SK-N-SH (cell line): ENCODE data around the gene UQCRC1. TPM values are rescaled to one million over a fixed set of nuclear protein-coding genes. Genes with fewer than 3 reads are reported as not detected.

Source experiments
- CTCF ChIA-PET: fragments of 300-600, 350-600 bp; formaldehyde crosslinking; extraction: SDS; loops from one replicate; lab custom pipeline; 2021; lab: Yijun Ruan, JAX
- POLR2A ChIA-PET: fragments of 350-600 bp; sonication (Branson Sonifier 250); formaldehyde crosslinking; extraction: SDS; loops from one replicate; lab custom pipeline; 2020; ENCODE audit warnings: antibody characterized with exemption, inconsistent platforms; lab: Yijun Ruan, JAX
- DNase-seq: peaks from one replicate; pipeline ENCODE4 v3.0.0; 2012
- H2AFZ ChIP-seq: fragments of 200-600 bp; sonication (generic); 2 replicates; pipeline ENCODE4 v1.8.1; 2016; ENCODE audit warnings: antibody characterized with exemption, mild to moderate bottlenecking, low read depth
- H3F3A ChIP-seq: fragments of 200-600 bp; sonication (generic); replicated peaks from 2 replicates; pipeline ENCODE3; 2016; ENCODE audit warnings: antibody characterized with exemption, mild to moderate bottlenecking; ENCODE audit not compliant: insufficient read depth
- H3K27ac ChIP-seq, 2 experiments: fragments of 200-500 bp in 1 of 2; fragments of 200-600 bp in 1 of 2; sonication (Bioruptor generic) in 1 of 2; sonication (generic), shearing (Covaris generic) in 1 of 2; 2 replicates each; pipeline versions ENCODE4 v1.5.1 to v1.6.1; 2014 to 2016; ENCODE audit warnings: low read depth in 2 of 2, inconsistent platforms in 1 of 2, low read length in 1 of 2, mild to moderate bottlenecking in 1 of 2, mixed read lengths in 1 of 2
- H3K27me3 ChIP-seq: fragments of 200-600 bp; sonication (generic), shearing (Covaris generic); 2 replicates; pipeline ENCODE4 v1.6.1; 2016; ENCODE audit warnings: mixed run types; ENCODE audit not compliant: insufficient read depth
- H3K36me3 ChIP-seq, 2 experiments: fragments of 200-500 bp in 1 of 2; fragments of 200-600 bp in 1 of 2; sonication (Bioruptor generic) in 1 of 2; sonication (generic) in 1 of 2; replicated peaks in 1 of 2; 2 replicates each; pipeline versions ENCODE3 to v1.5.1; 2014 to 2016; ENCODE audit warnings: low read length in 1 of 2, mild to moderate bottlenecking in 1 of 2; ENCODE audit not compliant: insufficient read depth in 2 of 2, control insufficient read depth in 1 of 2
- H3K4me1 ChIP-seq, 2 experiments: fragments of 200-500 bp in 1 of 2; fragments of 200-600 bp in 1 of 2; sonication (Bioruptor generic) in 1 of 2; sonication (generic), shearing (Covaris generic) in 1 of 2; 2 replicates each; pipeline versions ENCODE4 v1.5.1 to v1.6.1; 2014 to 2016; ENCODE audit warnings: low read depth in 1 of 2, low read length in 1 of 2, mixed run types in 1 of 2; ENCODE audit not compliant: insufficient read depth in 2 of 2, control insufficient read depth in 1 of 2
- H3K4me2 ChIP-seq: fragments of 200-600 bp; sonication (generic), shearing (Covaris generic); 2 replicates; pipeline ENCODE4 v1.6.1; 2017; ENCODE audit warnings: mixed run types
- H3K4me3 ChIP-seq, 2 experiments: fragments of 200-500 bp in 1 of 2; fragments of 200-600 bp in 1 of 2; sonication (Bioruptor generic) in 1 of 2; sonication (generic), shearing (Covaris generic) in 1 of 2; 2 replicates each; pipeline versions ENCODE4 v1.5.1 to v1.8.1; 2014 to 2016; ENCODE audit warnings: low read depth in 2 of 2, inconsistent platforms in 1 of 2, low read length in 1 of 2, mild to moderate bottlenecking in 1 of 2, mixed read lengths in 1 of 2, moderate library complexity in 1 of 2
- H3K79me2 ChIP-seq: fragments of 200-600 bp; sonication (generic); 2 replicates; pipeline ENCODE4 v1.8.1; 2017; ENCODE audit warnings: mild to moderate bottlenecking; ENCODE audit not compliant: insufficient read depth
- H3K9ac ChIP-seq: fragments of 200-600 bp; sonication (generic); 2 replicates; pipeline ENCODE4 v1.6.1; 2017; ENCODE audit warnings: mixed run types
- H3K9me2 ChIP-seq: fragments of 200-600 bp; sonication (generic); 2 replicates; pipeline ENCODE4 v1.6.1; 2017; ENCODE audit warnings: mixed run types
- H3K9me3 ChIP-seq: fragments of 200-600 bp; sonication (generic); 2 replicates; pipeline ENCODE4 v1.6.1; 2017; ENCODE audit warnings: mixed run types, mild to moderate bottlenecking, moderate library complexity
- H4K20me1 ChIP-seq: fragments of 200-600 bp; sonication (generic); 2 replicates; pipeline ENCODE4 v1.6.1; 2017; ENCODE audit warnings: mild to moderate bottlenecking, mixed run types; ENCODE audit not compliant: insufficient read depth
- RAD21 ChIP-seq: IDR thresholded peaks from 2 replicates; pipeline ENCODE4 v1.6.1; 2012; ENCODE audit warnings: mild to moderate bottlenecking, low read length
- SMC3 ChIP-seq: IDR thresholded peaks from 2 replicates; pipeline ENCODE4 v1.6.1; 2012; ENCODE audit warnings: low read depth, low read length, improper control_type of control experiment
- YY1 ChIP-seq: IDR thresholded peaks from 2 replicates; pipeline ENCODE4 v1.4.0; 2012; ENCODE audit warnings: low read depth, mild to moderate bottlenecking
- WGBS: methylation state at CpG from one replicate; pipeline ENCODE4 v1.1.6; 2017; ENCODE audit warnings: low lambda C conversion rate; 5-methylcytosine and 5-hydroxymethylcytosine counted together
- polyA plus RNA-seq, 3 experiments: library from polyadenylated mRNA; depleted of rRNA; stranded (reverse); fragments of >200 nt; gene quantifications; 2 replicates each; pipeline ENCODE4 v1.2.3, GENCODE V29; 2012
- TF ChIP-seq, protein P1 (sequence below): IDR thresholded peaks from 2 replicates; pipeline ENCODE4 v1.4.0; 2012; ENCODE audit warnings: low read depth, borderline replicate concordance
- TF ChIP-seq, protein P2 (sequence below): fragments of 150-350 bp; IDR thresholded peaks from 2 replicates; pipeline ENCODE4 v1.6.1; 2017; ENCODE audit warnings: antibody characterized with exemption, low read length, low read depth, borderline replicate concordance
- TF ChIP-seq, protein P3 (sequence below): fragments of 200-600 bp; sonication (generic); IDR thresholded peaks from 2 replicates; pipeline ENCODE4 v1.6.1; 2017; ENCODE audit warnings: antibody characterized with exemption, mild to moderate bottlenecking, moderate library complexity

Gene UQCRC1
- polyA plus RNA-seq, 1 of the 3 experiments (the other 2 are of a cell fraction): 284 TPM

DNA sequence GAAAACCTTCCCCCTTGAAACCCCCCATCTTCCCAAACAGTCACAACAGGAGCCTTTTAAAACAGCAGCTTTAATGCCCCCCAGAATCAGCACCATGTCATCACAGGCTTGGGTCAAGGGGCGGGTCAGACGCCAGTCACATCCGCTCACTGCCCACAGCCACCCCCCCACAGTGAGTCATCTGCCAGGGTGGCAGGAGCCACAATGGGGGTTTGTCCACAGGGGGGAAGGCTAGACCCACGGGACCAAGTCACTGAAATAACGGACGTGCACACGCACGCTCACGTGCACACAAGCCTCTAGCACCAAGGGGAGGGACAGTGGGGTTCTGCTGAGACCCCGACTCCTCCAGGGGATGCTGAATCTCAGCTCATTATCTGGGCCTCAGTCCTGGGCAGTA is 45.4 kb downstream of the UQCRC1 start (continued):
- TF ChIP-seq, protein P1, sequence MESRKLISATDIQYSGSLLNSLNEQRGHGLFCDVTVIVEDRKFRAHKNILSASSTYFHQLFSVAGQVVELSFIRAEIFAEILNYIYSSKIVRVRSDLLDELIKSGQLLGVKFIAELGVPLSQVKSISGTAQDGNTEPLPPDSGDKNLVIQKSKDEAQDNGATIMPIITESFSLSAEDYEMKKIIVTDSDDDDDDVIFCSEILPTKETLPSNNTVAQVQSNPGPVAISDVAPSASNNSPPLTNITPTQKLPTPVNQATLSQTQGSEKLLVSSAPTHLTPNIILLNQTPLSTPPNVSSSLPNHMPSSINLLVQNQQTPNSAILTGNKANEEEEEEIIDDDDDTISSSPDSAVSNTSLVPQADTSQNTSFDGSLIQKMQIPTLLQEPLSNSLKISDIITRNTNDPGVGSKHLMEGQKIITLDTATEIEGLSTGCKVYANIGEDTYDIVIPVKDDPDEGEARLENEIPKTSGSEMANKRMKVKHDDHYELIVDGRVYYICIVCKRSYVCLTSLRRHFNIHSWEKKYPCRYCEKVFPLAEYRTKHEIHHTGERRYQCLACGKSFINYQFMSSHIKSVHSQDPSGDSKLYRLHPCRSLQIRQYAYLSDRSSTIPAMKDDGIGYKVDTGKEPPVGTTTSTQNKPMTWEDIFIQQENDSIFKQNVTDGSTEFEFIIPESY: no peak

DNA sequence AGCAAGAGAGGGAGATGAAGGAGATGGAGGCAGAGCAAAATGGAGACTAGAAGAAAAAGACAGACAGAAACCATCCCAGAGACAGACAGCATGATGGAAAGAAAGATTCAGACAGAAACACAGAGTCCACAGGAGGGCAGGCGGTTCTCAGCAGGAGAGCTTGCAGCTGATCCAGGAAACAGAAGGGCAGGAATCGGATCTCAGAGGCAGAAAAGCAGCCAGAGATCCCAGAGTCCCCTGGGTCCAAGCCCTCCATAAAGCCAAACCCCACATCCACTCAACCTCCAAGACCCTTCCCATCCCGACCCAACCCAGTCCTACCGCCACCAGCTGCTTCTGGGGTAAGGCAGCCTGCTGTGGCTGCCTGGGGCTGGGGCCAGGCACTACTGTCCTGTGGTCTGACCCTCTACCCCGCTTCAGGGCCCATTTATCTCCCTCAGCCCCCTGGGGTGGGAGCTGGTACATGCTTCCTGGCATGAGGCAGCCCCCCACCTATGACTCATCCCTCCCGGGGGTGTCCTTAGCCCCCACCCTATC is 46.0 kb downstream of the UQCRC1 start, which contains the start of gene UCN2:
Gene UCN2, minus strand, starts transcription at position 400 of the 537 bp plus-strand sequence. CDS start 657 bp downstream, outside the sequence.
- no peak within 1 kb of the TSS for H3K4me3 ChIP-seq
- no peaks in the 10 kb centered on the region for H3K79me2 ChIP-seq
- H4K20me1 ChIP-seq: no peaks in the 10 kb centered on the region
- no peaks in the 10 kb centered on the region for H3K36me3 ChIP-seq
- peak within 1 kb of the TSS; percentile 57 for H3K9ac ChIP-seq
- CTCF ChIA-PET: interaction anchor here (1.5 kb wide), 1 partner anchor 98 kb away, joined by 4 read pairs; no protein-coding TSS in a partner anchor
- H3K27ac ChIP-seq: peak within 1 kb of the TSS; percentile 83 to 93; a peak in 3 of 4 replicates
- H3K9me2 ChIP-seq: no peaks in the 10 kb centered on the region
- TF ChIP-seq, protein P2, sequence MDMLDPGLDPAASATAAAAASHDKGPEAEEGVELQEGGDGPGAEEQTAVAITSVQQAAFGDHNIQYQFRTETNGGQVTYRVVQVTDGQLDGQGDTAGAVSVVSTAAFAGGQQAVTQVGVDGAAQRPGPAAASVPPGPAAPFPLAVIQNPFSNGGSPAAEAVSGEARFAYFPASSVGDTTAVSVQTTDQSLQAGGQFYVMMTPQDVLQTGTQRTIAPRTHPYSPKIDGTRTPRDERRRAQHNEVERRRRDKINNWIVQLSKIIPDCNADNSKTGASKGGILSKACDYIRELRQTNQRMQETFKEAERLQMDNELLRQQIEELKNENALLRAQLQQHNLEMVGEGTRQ: no peak
- peak; percentile 20 for TF ChIP-seq RAD21
- TF ChIP-seq, protein P3, sequence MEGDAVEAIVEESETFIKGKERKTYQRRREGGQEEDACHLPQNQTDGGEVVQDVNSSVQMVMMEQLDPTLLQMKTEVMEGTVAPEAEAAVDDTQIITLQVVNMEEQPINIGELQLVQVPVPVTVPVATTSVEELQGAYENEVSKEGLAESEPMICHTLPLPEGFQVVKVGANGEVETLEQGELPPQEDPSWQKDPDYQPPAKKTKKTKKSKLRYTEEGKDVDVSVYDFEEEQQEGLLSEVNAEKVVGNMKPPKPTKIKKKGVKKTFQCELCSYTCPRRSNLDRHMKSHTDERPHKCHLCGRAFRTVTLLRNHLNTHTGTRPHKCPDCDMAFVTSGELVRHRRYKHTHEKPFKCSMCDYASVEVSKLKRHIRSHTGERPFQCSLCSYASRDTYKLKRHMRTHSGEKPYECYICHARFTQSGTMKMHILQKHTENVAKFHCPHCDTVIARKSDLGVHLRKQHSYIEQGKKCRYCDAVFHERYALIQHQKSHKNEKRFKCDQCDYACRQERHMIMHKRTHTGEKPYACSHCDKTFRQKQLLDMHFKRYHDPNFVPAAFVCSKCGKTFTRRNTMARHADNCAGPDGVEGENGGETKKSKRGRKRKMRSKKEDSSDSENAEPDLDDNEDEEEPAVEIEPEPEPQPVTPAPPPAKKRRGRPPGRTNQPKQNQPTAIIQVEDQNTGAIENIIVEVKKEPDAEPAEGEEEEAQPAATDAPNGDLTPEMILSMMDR: no peak; the same call in 1 of the 2 replicates
- TF ChIP-seq SMC3: no peak
- TF ChIP-seq YY1: 0 out of 2 replicates have a peak, but pooled peaks have one; percentile 22
- H3K9me3 ChIP-seq: no peaks in the 10 kb centered on the region
- H3K4me2 ChIP-seq: peak within 1 kb of the TSS; percentile 65
- WGBS: 66% methylated on average over 6 of the region's 6 CpGs
- no peaks in the 10 kb centered on the region for H3K27me3 ChIP-seq
- POLR2A ChIA-PET: no interaction called here
- DNase-seq: no peak
- H3F3A ChIP-seq: peaks cover 24% of the 10 kb centered on the region
- H2AFZ ChIP-seq: peak within 1 kb of the TSS; percentile 30; the same call in 1 of the 2 replicates
- H3K4me1 ChIP-seq: peaks cover 49 to 79% of the 10 kb centered on the region in 2 experiments; a peak in 3 of 4 replicates
